ENCODE measurements around the gene SLC6A16. TPM values are rescaled to one million over a fixed set of nuclear protein-coding genes. Genes with fewer than 3 reads are reported as not detected.

Gene SLC6A16
- total and polyA plus RNA-seq, 2 experiments from 2014 or later: 0.31 to 1.8 TPM

- Histone ChIP-seq H3K4me3 (no peak overlapping the region), H3K27ac (ENCODE audit: low read depth) (no peak overlapping the region), H3K27me3 (ENCODE audit: insufficient read depth) (no peaks in the 10 kb centered on the region), H3K79me2 (replicated peaks; ENCODE audit: insufficient read depth) (no peaks in the 10 kb centered on the region), H4K20me1 (replicated peaks; ENCODE audit: insufficient read depth) (no peaks in the 10 kb centered on the region), H3K36me3 (ENCODE audit: insufficient read depth) (no peaks in the 10 kb centered on the region), H3K4me1 (ENCODE audit: insufficient read depth) (no peaks in the 10 kb centered on the region), H3K9me2 (ENCODE audit: insufficient read depth) (no peaks in the 10 kb centered on the region), H3F3A (replicated peaks; ENCODE audit: low read depth) (no peaks in the 10 kb centered on the region), H2AFZ (no peak overlapping the region), H3K4me2 (no peak overlapping the region)
- no peak overlapping the region for H3K4me3 Mint-ChIP-seq
- peaks cover 3% of the 10 kb centered on the region for H3K27me3 Mint-ChIP-seq (ENCODE audit: insufficient read depth, low read depth, poor library complexity)
- ATAC-seq: no peak
- H3K9me3 Mint-ChIP-seq: peaks cover 24% of the 10 kb centered on the region
- H3K36me3 Mint-ChIP-seq (ENCODE audit: low read depth): peaks cover 11% of the 10 kb centered on the region; the same call in 2 of the 3 replicates
- H3K27ac Mint-ChIP-seq: no peak overlapping the region
- H3K4me1 Mint-ChIP-seq: no peaks in the 10 kb centered on the region
- no peak for DNase-seq (ENCODE audit: low spot score)
- TF ChIP-seq ETS1 (IDR thresholded peaks at IDR 0.05): no peak
- TF ChIP-seq POLR2AphosphoS5 (IDR thresholded peaks at IDR 0.05; ENCODE audit: low read depth): no peak
- no peak for TF ChIP-seq ZNF114 (CRISPR knock-in tag; IDR thresholded peaks at IDR 0.05)
- no peak for TF ChIP-seq EZH2 (IDR thresholded peaks at IDR 0.05; ENCODE audit: low read depth, unreplicated experiment)
- TF ChIP-seq EZH2phosphoT487 (IDR thresholded peaks at IDR 0.05; ENCODE audit: unreplicated experiment): no peak
- TF ChIP-seq ZNF331 (CRISPR knock-in tag; IDR thresholded peaks at IDR 0.05; ENCODE audit: low read depth): no peak
- TF ChIP-seq CREB1 (CRISPR knock-in tag; IDR thresholded peaks at IDR 0.05; ENCODE audit: low read depth): no peak
Observed at GRCh38 chr19:49316284-49316683, 8.7 kb downstream of the SLC6A16 start.

- peaks cover 11% of the 10 kb centered on the region for H3K36me3 Mint-ChIP-seq (ENCODE audit: low read depth)
- no peaks in the 10 kb centered on the region for H3K4me1 ChIP-seq (ENCODE audit: insufficient read depth)
- H2AFZ ChIP-seq: no peak overlapping the region
- H3K27me3 Mint-ChIP-seq (ENCODE audit: insufficient read depth, low read depth, poor library complexity): peaks cover 2% of the 10 kb centered on the region
- H3K27ac ChIP-seq (ENCODE audit: low read depth): no peak overlapping the region
- no peaks in the 10 kb centered on the region for H4K20me1 ChIP-seq (replicated peaks; ENCODE audit: insufficient read depth)
- ATAC-seq: no peak
- no peaks in the 10 kb centered on the region for H3K27me3 ChIP-seq (ENCODE audit: insufficient read depth)
- H3K9me3 Mint-ChIP-seq: peaks cover 16% of the 10 kb centered on the region
- no peak overlapping the region for H3K27ac Mint-ChIP-seq
- no peaks in the 10 kb centered on the region for H3K4me1 Mint-ChIP-seq
- no peak overlapping the region for H3K4me3 ChIP-seq
- DNase-seq (ENCODE audit: low spot score): no peak
- no peaks in the 10 kb centered on the region for H3K36me3 ChIP-seq (ENCODE audit: insufficient read depth)
- H3F3A ChIP-seq (replicated peaks; ENCODE audit: low read depth): no peaks in the 10 kb centered on the region
- no peak overlapping the region for H3K4me2 ChIP-seq
- H3K9me2 ChIP-seq (ENCODE audit: insufficient read depth): no peaks in the 10 kb centered on the region
- no peaks in the 10 kb centered on the region for H3K79me2 ChIP-seq (replicated peaks; ENCODE audit: insufficient read depth)
- no peak overlapping the region for H3K4me3 Mint-ChIP-seq
- TF ChIP-seq CTCF (conservative IDR thresholded peaks at IDR 0.05; ENCODE audit: low read depth in 2 of 2): no peak
- no peak for TF ChIP-seq EZH2 (IDR thresholded peaks at IDR 0.05; ENCODE audit: low read depth, unreplicated experiment)
- TF ChIP-seq EZH2phosphoT487 (IDR thresholded peaks at IDR 0.05; ENCODE audit: unreplicated experiment): no peak
- TF ChIP-seq NANOG (IDR thresholded peaks at IDR 0.05; ENCODE audit: borderline replicate concordance): no peak
- TF ChIP-seq ZNF114 (CRISPR knock-in tag; IDR thresholded peaks at IDR 0.05): no peak
- TF ChIP-seq REST (IDR thresholded peaks at IDR 0.05; ENCODE audit: unreplicated experiment): no peak
- TF ChIP-seq ZNF331 (CRISPR knock-in tag; IDR thresholded peaks at IDR 0.05; ENCODE audit: low read depth): no peak
Observed at GRCh38 chr19:49315111-49315510, 9.9 kb downstream of the SLC6A16 start.
